PC-9 (cell line): Measurements from ENCODE around the gene ME3. TPM values are rescaled to one million over a fixed set of nuclear protein-coding genes. Genes with fewer than 3 reads are reported as not detected.

Experiments
- BruUV-seq: library from RNA; stranded (reverse); fragments of 400-500 nt; replicated peaks from 2 replicates; lab custom pipeline; 2021; lab: Mats Ljungman, UMichigan
- CTCF ChIA-PET: fragments of 300-600 bp; sonication (Branson Sonifier 250); formaldehyde crosslinking; loops from one replicate; lab custom pipeline; 2022; ENCODE audit warnings: antibody characterized with exemption; lab: Charles Lee
- POLR2A ChIA-PET: fragments of 300-600 bp; sonication (Branson Sonifier 250); formaldehyde crosslinking; loops from one replicate; lab custom pipeline; 2022; ENCODE audit warnings: antibody characterized with exemption; ENCODE audit not compliant: unreplicated experiment; lab: Charles Lee
- DNase-seq, 2 experiments: peaks; one replicate each; pipeline versions ENCODE4 v3.0.0 to v3.0.0-alpha.2; 2015 to 2022; ENCODE audit warnings: mixed read lengths in 1 of 2
- H2AFZ ChIP-seq: fragments of 200-600 bp; sonication (generic); 2 replicates; pipeline ENCODE4 v1.8.1; 2017; ENCODE audit warnings: antibody characterized with exemption
- H3F3A ChIP-seq: fragments of 200-600 bp; sonication (generic); 2 replicates; pipeline ENCODE4 v1.8.1; 2017; ENCODE audit warnings: antibody characterized with exemption, mild to moderate bottlenecking, low read depth; ENCODE audit not compliant: insufficient read depth
- H3K27ac ChIP-seq: fragments of 200-600 bp; sonication (generic); 2 replicates; pipeline ENCODE4 v1.6.1; 2016; ENCODE audit warnings: mixed run types
- H3K27me3 ChIP-seq: fragments of 200-600 bp; sonication (generic); 2 replicates; pipeline ENCODE4 v1.6.1; 2016; ENCODE audit warnings: low read depth, mixed run types; ENCODE audit not compliant: insufficient read depth
- H3K36me3 ChIP-seq: fragments of 200-600 bp; sonication (generic); 2 replicates; pipeline ENCODE4 v1.6.1; 2016; ENCODE audit warnings: low read depth, mixed run types
- H3K4me1 ChIP-seq: fragments of 200-600 bp; sonication (generic); replicated peaks from 2 replicates; pipeline ENCODE4 v1.6.1; 2016; ENCODE audit warnings: mixed run types; ENCODE audit not compliant: insufficient read depth
- H3K4me2 ChIP-seq: fragments of 200-600 bp; sonication (generic); 2 replicates; pipeline ENCODE4 v1.6.1; 2017; ENCODE audit warnings: mixed run types
- H3K4me3 ChIP-seq: fragments of 200-600 bp; sonication (generic); 2 replicates; pipeline ENCODE4 v1.6.1; 2016; ENCODE audit warnings: mixed run types
- H3K79me2 ChIP-seq: fragments of 200-600 bp; sonication (generic); 2 replicates; pipeline ENCODE4 v1.6.1; 2017; ENCODE audit warnings: low read depth, mixed run types
- H3K9me2 ChIP-seq: fragments of 200-600 bp; sonication (generic); 2 replicates; pipeline ENCODE4 v1.8.1; 2017; ENCODE audit warnings: mild to moderate bottlenecking; ENCODE audit not compliant: insufficient read depth
- H3K9me3 ChIP-seq: fragments of 200-600 bp; sonication (generic); 2 replicates; pipeline ENCODE4 v1.8.1; 2016; ENCODE audit warnings: low read depth; ENCODE audit not compliant: insufficient read depth
- H4K20me1 ChIP-seq: fragments of 200-600 bp; sonication (generic); 2 replicates; pipeline ENCODE4 v1.8.1; 2017; ENCODE audit not compliant: insufficient read depth
- EZH2 ChIP-seq: fragments of 200-600 bp; sonication (generic); IDR thresholded peaks from 2 replicates; pipeline ENCODE4 v1.8.0; 2017; ENCODE audit warnings: antibody characterized with exemption, low read depth
- intact Hi-C: fragments of 100-400 bp; cut with micrococcal nuclease; formaldehyde crosslinking; loops from one replicate; pipeline ENCODE4 v1.10.0; 2022; ENCODE audit not compliant: unreplicated experiment
- total RNA-seq: library from RNA; stranded (reverse); gene quantifications from 2 replicates; pipeline ENCODE4 v1.2.3, GENCODE V29; 2021
- TF ChIP-seq, protein P1 (sequence below): fragments of 200-600 bp; sonication (generic); conservative IDR thresholded peaks from 2 replicates; pipeline ENCODE4 v1.6.1; 2017; ENCODE audit warnings: mixed run types, antibody characterized with exemption, mild to moderate bottlenecking, moderate library complexity

ME3 gene
- total RNA-seq, 1 experiment from 2014 or later, result 34.0 TPM

DNA sequence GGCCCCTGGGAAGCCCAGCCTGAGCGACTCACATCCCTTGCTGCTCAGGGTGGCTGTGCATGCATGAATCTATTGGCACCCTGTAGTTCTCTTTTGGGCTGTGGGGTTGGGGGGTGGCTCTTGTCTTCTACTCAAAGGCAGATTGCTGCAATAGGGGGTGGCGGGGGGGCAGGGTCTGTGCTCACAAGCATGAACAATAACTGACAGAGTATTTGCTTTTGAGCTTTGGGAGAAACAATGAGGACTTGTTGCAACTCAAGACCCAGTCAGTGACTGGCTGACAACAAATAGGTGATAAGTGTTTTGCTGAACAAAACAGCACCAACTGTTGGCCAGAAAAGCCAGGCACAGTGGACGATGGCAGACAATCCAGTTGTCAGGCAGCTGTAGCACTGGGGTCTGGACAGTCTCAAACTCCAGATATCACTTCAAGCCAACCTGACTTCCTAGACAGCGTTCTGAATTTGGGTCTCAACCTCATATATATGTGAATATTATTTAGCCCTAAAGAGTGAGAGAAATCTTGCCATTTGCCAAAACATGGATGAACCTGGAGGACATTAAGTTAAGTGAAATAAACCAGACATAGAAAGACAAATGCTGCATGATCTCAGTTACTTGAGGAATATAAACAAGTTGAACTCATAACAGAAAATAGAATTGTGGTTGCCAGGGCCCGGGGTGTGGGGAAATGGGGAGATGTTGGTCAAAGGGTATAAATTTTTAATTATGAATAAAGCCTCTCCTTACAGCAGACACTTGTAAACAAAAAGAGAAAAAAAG lies 61.7 kb downstream of the ME3 start:
- TF ChIP-seq, protein P1, sequence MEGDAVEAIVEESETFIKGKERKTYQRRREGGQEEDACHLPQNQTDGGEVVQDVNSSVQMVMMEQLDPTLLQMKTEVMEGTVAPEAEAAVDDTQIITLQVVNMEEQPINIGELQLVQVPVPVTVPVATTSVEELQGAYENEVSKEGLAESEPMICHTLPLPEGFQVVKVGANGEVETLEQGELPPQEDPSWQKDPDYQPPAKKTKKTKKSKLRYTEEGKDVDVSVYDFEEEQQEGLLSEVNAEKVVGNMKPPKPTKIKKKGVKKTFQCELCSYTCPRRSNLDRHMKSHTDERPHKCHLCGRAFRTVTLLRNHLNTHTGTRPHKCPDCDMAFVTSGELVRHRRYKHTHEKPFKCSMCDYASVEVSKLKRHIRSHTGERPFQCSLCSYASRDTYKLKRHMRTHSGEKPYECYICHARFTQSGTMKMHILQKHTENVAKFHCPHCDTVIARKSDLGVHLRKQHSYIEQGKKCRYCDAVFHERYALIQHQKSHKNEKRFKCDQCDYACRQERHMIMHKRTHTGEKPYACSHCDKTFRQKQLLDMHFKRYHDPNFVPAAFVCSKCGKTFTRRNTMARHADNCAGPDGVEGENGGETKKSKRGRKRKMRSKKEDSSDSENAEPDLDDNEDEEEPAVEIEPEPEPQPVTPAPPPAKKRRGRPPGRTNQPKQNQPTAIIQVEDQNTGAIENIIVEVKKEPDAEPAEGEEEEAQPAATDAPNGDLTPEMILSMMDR, result no peak
- TF ChIP-seq EZH2, result no peak
- no peaks in the 10 kb centered on the region for H4K20me1 ChIP-seq
- CTCF ChIA-PET, result no interaction called here

DNA sequence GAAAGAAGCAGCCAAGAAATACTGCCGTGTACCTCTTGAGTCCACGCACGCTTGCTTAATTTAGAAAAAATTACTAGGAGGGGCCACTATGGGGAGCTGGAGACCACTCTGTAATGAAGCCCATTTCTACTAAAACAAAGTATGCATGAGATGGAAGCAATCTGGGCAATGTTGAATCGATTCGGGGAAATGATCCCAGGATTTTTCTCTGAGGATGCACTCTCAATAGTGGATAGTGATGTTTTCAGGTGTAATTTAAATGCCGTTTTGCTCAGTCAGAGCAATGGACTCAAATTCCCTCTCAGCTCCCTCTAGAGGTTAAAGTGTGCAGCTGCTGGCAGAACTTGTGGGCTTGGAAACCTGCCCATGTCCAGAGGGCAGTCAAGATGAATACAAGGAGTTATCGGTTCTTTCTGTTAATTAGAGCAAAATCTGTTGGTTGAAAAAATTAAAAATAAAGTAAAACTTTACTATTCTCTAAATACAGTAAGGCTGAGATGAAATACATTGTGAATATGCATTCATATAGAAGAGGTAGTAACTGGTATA lies 64.1 kb downstream of the ME3 start:
- Histone ChIP-seq H3K9me3 (no peaks in the 10 kb centered on the region; the same call in 1 of the 2 replicates), H3K27ac (no peak overlapping the region), H2AFZ (no peak overlapping the region), H3K4me2 (0 out of 2 replicates have a peak overlapping the region, but pooled peaks have one; percentile 1), H3K36me3 (no peaks in the 10 kb centered on the region), H3K27me3 (no peaks in the 10 kb centered on the region), H4K20me1 (no peaks in the 10 kb centered on the region), H3K9me2 (no peaks in the 10 kb centered on the region), H3K4me1 (peaks cover 22% of the 10 kb centered on the region), H3F3A (peaks cover 18% of the 10 kb centered on the region), H3K4me3 (no peak overlapping the region), H3K79me2 (peaks cover 4% of the 10 kb centered on the region; the same call in 1 of the 2 replicates)
- TF ChIP-seq, protein P1, result peak; percentile 96
- no peak for TF ChIP-seq EZH2
- POLR2A ChIA-PET, result interaction anchor here (0.6 kb wide), 1 partner anchor 111 kb away, joined by 10 read pairs; no protein-coding TSS in a partner anchor
- no TSS peak for BruUV-seq
- CTCF ChIA-PET, result interaction anchor here (0.5 to 0.6 kb wide), 3 partner anchors 58 to 257 kb away, joined by 3 read pairs; no protein-coding TSS in a partner anchor
- peak; percentile 72 to 73 for DNase-seq
- intact Hi-C loops, result loop anchor here (1.0 to 5.0 kb wide), 7 partner anchors 84 to 309 kb away; partner anchors contain the start of gene PRSS23

More for the DNA sequence above, 61.7 kb downstream of the ME3 start:
- Histone ChIP-seq H3K4me2 (no peak overlapping the region), H3K4me1 (peaks cover 22% of the 10 kb centered on the region), H3K36me3 (no peaks in the 10 kb centered on the region), H3K9me3 (no peaks in the 10 kb centered on the region; the same call in 1 of the 2 replicates), H3K27ac (no peak overlapping the region), H2AFZ (no peak overlapping the region), H3K4me3 (no peak overlapping the region), H3F3A (peaks cover 18% of the 10 kb centered on the region), H3K27me3 (no peaks in the 10 kb centered on the region), H3K79me2 (peaks cover 4% of the 10 kb centered on the region; the same call in 1 of the 2 replicates), H3K9me2 (no peaks in the 10 kb centered on the region)
- no TSS peak for BruUV-seq
- no peak for DNase-seq
- POLR2A ChIA-PET, result interaction anchor here (0.6 kb wide), 1 partner anchor 18 kb away, joined by 6 read pairs; no protein-coding TSS in a partner anchor
- intact Hi-C loops, result no loop called here

DNA sequence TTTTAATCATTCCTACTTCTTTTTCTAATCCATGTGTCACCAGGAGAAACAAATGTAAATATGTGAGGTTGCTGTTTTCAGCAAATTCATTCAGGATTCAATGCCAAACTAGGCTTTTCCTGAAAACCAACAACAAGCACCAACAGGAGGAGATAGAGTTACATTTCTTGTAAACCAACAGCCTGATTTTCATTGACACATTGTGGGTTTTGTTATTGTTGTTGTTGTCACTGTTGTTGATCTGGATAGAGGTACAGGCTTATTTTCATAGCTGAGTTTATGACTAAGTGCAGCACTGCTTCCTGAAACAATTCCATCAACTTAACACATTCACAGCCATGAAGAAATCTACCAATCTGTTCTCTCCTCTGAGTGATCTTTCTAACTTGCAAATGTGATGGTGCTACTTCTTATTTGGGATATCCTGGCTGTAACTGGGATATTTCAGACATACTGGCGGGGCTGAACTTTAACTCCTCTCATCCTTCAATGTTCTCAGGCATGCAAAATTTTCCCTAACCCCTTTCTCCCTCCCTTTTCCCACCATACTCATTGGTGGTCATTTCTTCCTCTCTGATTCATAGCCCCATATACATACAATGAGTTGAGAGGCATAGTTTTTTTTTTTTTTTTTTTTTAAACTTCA lies 65.5 kb downstream of the ME3 start:
- H3K9me2 ChIP-seq, result no peaks in the 10 kb centered on the region
- POLR2A ChIA-PET, result interaction anchor here (0.5 to 0.6 kb wide), 4 partner anchors 26 to 959 kb away, joined by 3 to 5 read pairs (median 3); partner anchors contain the start of gene TMEM126A
- TF ChIP-seq, protein P1, result no peak
- TF ChIP-seq EZH2, result no peak
- H3F3A ChIP-seq, result peaks cover 18% of the 10 kb centered on the region
- CTCF ChIA-PET, result interaction anchor here (0.6 to 1.0 kb wide), 2 partner anchors 134 to 193 kb away, joined by 3 read pairs; partner anchors contain the start of gene PRSS23
- no peak overlapping the region for H3K4me3 ChIP-seq
- H4K20me1 ChIP-seq, result no peaks in the 10 kb centered on the region
- DNase-seq, result peak in 1 of 2 experiments; percentile 76
- BruUV-seq, result no TSS peak
- peak overlapping the region; percentile 62 for H3K27ac ChIP-seq
- H3K27me3 ChIP-seq, result no peaks in the 10 kb centered on the region
- peaks cover 4% of the 10 kb centered on the region; the same call in 1 of the 2 replicates for H3K79me2 ChIP-seq
- H3K9me3 ChIP-seq, result no peaks in the 10 kb centered on the region; the same call in 1 of the 2 replicates
- peak overlapping the region; percentile 24 for H3K4me2 ChIP-seq
- intact Hi-C loops, result loop anchor here (5.0 kb wide), 2 partner anchors 195 to 310 kb away; partner anchors contain the start of gene PRSS23
- H3K4me1 ChIP-seq, result peaks cover 22% of the 10 kb centered on the region
- no peak overlapping the region for H2AFZ ChIP-seq
- H3K36me3 ChIP-seq, result no peaks in the 10 kb centered on the region
